Endothelial cell of umbilical vein (primary cell): ENCODE results near the gene C10orf53. TPM values are rescaled to one million over a fixed set of nuclear protein-coding genes. Genes with fewer than 3 reads are reported as not detected.

ENCODE experiments used
- BruUV-seq: library from RNA; stranded (reverse); fragments of 400-500 nt; replicated peaks from 2 replicates; lab custom pipeline; 2021; lab: Mats Ljungman, UMichigan
- CTCF ChIA-PET: fragments of 300-600, 350-600 bp; sonication (Branson Sonifier 250); formaldehyde crosslinking; loops from one replicate; lab custom pipeline; 2021; ENCODE audit warnings: antibody characterized with exemption, inconsistent platforms; lab: Charles Lee
- POLR2A ChIA-PET: fragments of 300-600, 350-600 bp; sonication (Branson Sonifier 250); formaldehyde crosslinking; loops from one replicate; lab custom pipeline; 2021; ENCODE audit warnings: antibody characterized with exemption, inconsistent platforms; lab: Charles Lee
- DNase-seq: peaks from one replicate; pipeline ENCODE4 v3.0.0-alpha.2; 2011; ENCODE audit warnings: low read depth, low spot score
- FAIRE-seq: peaks from 2 replicates; lab custom pipeline; 2011; peaks lifted over from hg19 to GRCh38; lab: Jason Lieb, UNC
- H2AFZ ChIP-seq: 2 replicates; pipeline ENCODE4 v1.6.0; 2012; ENCODE audit warnings: low read depth, low read length, control low read depth, inconsistent platforms
- H3K27ac ChIP-seq: 2 replicates; pipeline ENCODE4 v1.5.1; 2011; ENCODE audit warnings: low read depth, mild to moderate bottlenecking, control low read depth, low read length, moderate library complexity; ENCODE audit not compliant: insufficient read depth
- H3K27me3 ChIP-seq, 2 experiments: 2 replicates each; pipeline versions ENCODE4 v1.6.0 to v1.6.1; 2011; ENCODE audit warnings: low read length in 2 of 2, mixed read lengths in 1 of 2; ENCODE audit not compliant: control insufficient read depth in 2 of 2, insufficient read depth in 2 of 2
- H3K36me3 ChIP-seq, 2 experiments: 2 replicates in 1 of 2; 3 replicates in 1 of 2; pipeline ENCODE4 v1.5.1; 2011; ENCODE audit warnings: low read length in 2 of 2, mild to moderate bottlenecking in 1 of 2, moderate library complexity in 1 of 2; ENCODE audit not compliant: control insufficient read depth in 2 of 2, insufficient read depth in 2 of 2; ENCODE audit errors: extremely low read depth in 1 of 2
- H3K4me1 ChIP-seq: 3 replicates; pipeline ENCODE4 v1.5.1; 2011; ENCODE audit warnings: mild to moderate bottlenecking, low read length; ENCODE audit not compliant: control insufficient read depth, insufficient read depth; ENCODE audit errors: extremely low read depth
- H3K4me2 ChIP-seq: 2 replicates; pipeline ENCODE4 v1.6.1; 2011; ENCODE audit warnings: low read length, control low read depth, mixed read lengths; ENCODE audit not compliant: insufficient read depth
- H3K4me3 ChIP-seq, 3 experiments: fragments of 200-600 bp in 1 of 3; sonication (generic), shearing (Covaris generic) in 1 of 3; replicated peaks in 1 of 3; 2 replicates each; pipeline ENCODE4 v1.5.1; 2011 to 2016; ENCODE audit warnings: control low read depth in 3 of 3, low read length in 3 of 3, mild to moderate bottlenecking in 2 of 3, inconsistent platforms in 1 of 3, low read depth in 1 of 3, moderate library complexity in 1 of 3; ENCODE audit not compliant: insufficient read depth in 1 of 3
- H3K79me2 ChIP-seq: 2 replicates; pipeline ENCODE4 v1.6.0; 2012; ENCODE audit warnings: low read length, inconsistent platforms; ENCODE audit not compliant: control insufficient read depth, insufficient read depth
- H3K9ac ChIP-seq: replicated peaks from 2 replicates; pipeline ENCODE3; 2011; ENCODE audit warnings: low read length, control low read depth; ENCODE audit not compliant: insufficient read depth; ENCODE audit errors: extremely low read depth
- H3K9me1 ChIP-seq: replicated peaks from 3 replicates; pipeline ENCODE4 v1.6.0; 2011; ENCODE audit warnings: mild to moderate bottlenecking, low read length; ENCODE audit not compliant: control insufficient read depth, insufficient read depth; ENCODE audit errors: extremely low read depth
- H3K9me3 ChIP-seq: replicated peaks from 2 replicates; pipeline ENCODE4 v1.5.1; 2012; ENCODE audit warnings: low read length, inconsistent platforms; ENCODE audit not compliant: control insufficient read depth, insufficient read depth
- H4K20me1 ChIP-seq: replicated peaks from 2 replicates; pipeline ENCODE3; 2011; ENCODE audit warnings: mild to moderate bottlenecking, low read length; ENCODE audit not compliant: control insufficient read depth, insufficient read depth; ENCODE audit errors: extremely low read depth
- CTCF ChIP-seq, 2 donors: IDR thresholded peaks; 1 replicate in 1 of 2; 2 replicates in 1 of 2; pipeline ENCODE4 v1.5.1; 2011; ENCODE audit warnings: low read length in 2 of 2, mild to moderate bottlenecking in 2 of 2, moderate library complexity in 2 of 2, control low read depth in 1 of 2, inconsistent platforms in 1 of 2, low read depth in 1 of 2; ENCODE audit not compliant: insufficient read depth in 1 of 2; ENCODE audit errors: extremely low read depth in 1 of 2
- EZH2 ChIP-seq: IDR thresholded peaks from 2 replicates; pipeline ENCODE4 v1.6.1; 2012; ENCODE audit warnings: borderline replicate concordance, low read depth, mild to moderate bottlenecking, moderate library complexity, low read length, inconsistent platforms; ENCODE audit not compliant: severe bottlenecking
- FOS ChIP-seq: IDR thresholded peaks from 2 replicates; pipeline ENCODE4 v1.6.1; 2011; ENCODE audit warnings: mild to moderate bottlenecking, low read length, moderate library complexity, borderline replicate concordance; ENCODE audit not compliant: insufficient read depth
- GATA2 ChIP-seq: IDR thresholded peaks from 2 replicates; pipeline ENCODE4 v1.7.0; 2011; ENCODE audit warnings: low read depth, mild to moderate bottlenecking, moderate library complexity, mixed read lengths, low read length; ENCODE audit not compliant: insufficient read length, insufficient read depth
- JUN ChIP-seq: IDR thresholded peaks from 2 replicates; pipeline ENCODE4 v1.6.1; 2011; ENCODE audit warnings: borderline replicate concordance, low read depth; ENCODE audit not compliant: insufficient read length, insufficient read depth
- MAX ChIP-seq: IDR thresholded peaks from 2 replicates; pipeline ENCODE4 v1.6.1; 2011; ENCODE audit not compliant: insufficient read depth, insufficient read length
- MYC ChIP-seq: IDR thresholded peaks from one replicate; pipeline ENCODE4 v1.6.1; 2011; ENCODE audit warnings: mild to moderate bottlenecking, low read depth, low read length
- POLR2A ChIP-seq: IDR thresholded peaks from 2 replicates; pipeline ENCODE4 v1.6.1; 2012; ENCODE audit warnings: low read depth, mild to moderate bottlenecking, control low read depth, low read length
- POLR2AphosphoS5 ChIP-seq: IDR thresholded peaks from 2 replicates; pipeline ENCODE4 v1.6.1; 2012; ENCODE audit warnings: low read depth, mild to moderate bottlenecking, control low read depth, low read length, moderate library complexity; ENCODE audit not compliant: insufficient read depth
- dilution Hi-C: fragments of 300-500 bp; cut with MboI; formaldehyde crosslinking; loops from one replicate; pipeline ENCODE4 v1.15.0; 2019; ENCODE audit warnings: low sequenced_read_pairs; ENCODE audit not compliant: extremely low pct_ligation_motif_present
- intact Hi-C: fragments of 100-400 bp; cut with micrococcal nuclease; formaldehyde crosslinking; loops from one replicate; pipeline ENCODE4 v1.10.0; 2022
- polyA plus RNA-seq, 4 experiments: library from polyadenylated mRNA; depleted of rRNA in 3 of 4; stranded (reverse) in 3 of 4; unstranded in 1 of 4; fragments of >200 nt; gene quantifications; 2 replicates each; pipeline versions ENCODE4 v1.2.1 to v1.2.3, GENCODE V29; 2011 to 2012; ENCODE audit warnings: missing spikeins in 1 of 4
- total RNA-seq: library from RNA; stranded (reverse); gene quantifications from 2 replicates; pipeline ENCODE4 v1.2.3, GENCODE V29; 2021

Gene C10orf53
- total and polyA plus RNA-seq, 2 donors (not counting 3 experiments of a cell fraction or from before 2014, with no cell fraction given), result not detected

- ChIA-PET POLR2A (no interaction called here), CTCF (no interaction called here)
- Histone ChIP-seq H3K4me3 (no peak overlapping the region), H3K79me2 (no peaks in the 10 kb centered on the region), H3K9me3 (no peaks in the 10 kb centered on the region), H3K4me1 (no peaks in the 10 kb centered on the region), H3K27me3 (no peaks in the 10 kb centered on the region), H3K9ac (no peak overlapping the region), H3K27ac (no peak overlapping the region), H3K36me3 (no peaks in the 10 kb centered on the region), H2AFZ (no peak overlapping the region), H3K4me2 (no peak overlapping the region), H4K20me1 (no peaks in the 10 kb centered on the region), H3K9me1 (no peaks in the 10 kb centered on the region)
- no peak for TF ChIP-seq CTCF (IDR thresholded peaks at IDR 0.05; ENCODE audit: extremely low read depth in 1 of 2, insufficient read depth in 1 of 2, low read depth in 1 of 2, low read length in 2 of 2)
- no peak for FAIRE-seq
- intact Hi-C loops, result no loop called here
- BruUV-seq, result no TSS peak
- DNase-seq, result no peak
- dilution Hi-C loops, result no loop called here
These were observed 32.0 kb downstream of the C10orf53 start for GRCh38 chr10:49711481-49711880.

- no peak overlapping the region for H3K4me2 ChIP-seq
- dilution Hi-C loops, result no loop called here
- H3K27me3 ChIP-seq, result no peaks in the 10 kb centered on the region
- intact Hi-C loops, result no loop called here
- no peaks in the 10 kb centered on the region for H3K9me1 ChIP-seq
- FAIRE-seq (no peak), DNase-seq (no peak)
- no peak overlapping the region for H2AFZ ChIP-seq
- no peaks in the 10 kb centered on the region for H3K36me3 ChIP-seq
- CTCF ChIA-PET, result no interaction called here
- no peak overlapping the region for H3K27ac ChIP-seq
- H4K20me1 ChIP-seq, result no peaks in the 10 kb centered on the region
- no peaks in the 10 kb centered on the region for H3K79me2 ChIP-seq
- no peak for TF ChIP-seq POLR2A
- no peak for TF ChIP-seq FOS
- TF ChIP-seq MAX, result no peak
- TF ChIP-seq POLR2AphosphoS5, result no peak
- TF ChIP-seq MYC, result no peak
- no peak for TF ChIP-seq CTCF (IDR thresholded peaks at IDR 0.05; ENCODE audit: extremely low read depth in 1 of 2, insufficient read depth in 1 of 2, low read depth in 1 of 2, low read length in 2 of 2)
- no peak for TF ChIP-seq JUN
- no peak for TF ChIP-seq GATA2
- no peak for TF ChIP-seq EZH2
- BruUV-seq, result no TSS peak
- H3K4me3 ChIP-seq, result no peak overlapping the region
- POLR2A ChIA-PET, result no interaction called here
- H3K4me1 ChIP-seq, result no peaks in the 10 kb centered on the region
- no peak overlapping the region for H3K9ac ChIP-seq
- no peaks in the 10 kb centered on the region for H3K9me3 ChIP-seq
These were observed 33.8 kb downstream of the C10orf53 start for GRCh38 chr10:49713266-49713665.
